Stimulated activated CD8-positive, alpha-beta memory T cell treated with anti-CD3 and anti-CD28 coated beads, Interleukin-4, amount 100 ng/mL, for 1 hour (primary cell): ENCODE measurements around the gene DLGAP1.

Experiments used
- DNase-seq, 2 donors: peaks; one replicate each; pipeline ENCODE4 v3.0.0-alpha.2; 2020; ENCODE audit warnings: low read depth in 2 of 2, low spot score in 1 of 2

Gene DLGAP1

GRCh38 chr18:3524706-3525105 is 930.4 kb downstream of the DLGAP1 start:
- DNase-seq: no peak

GRCh38 chr18:3520230-3521085 is 934.6 kb downstream of the DLGAP1 start:
- no peak for DNase-seq

GRCh38 chr18:3514312-3515216 is 940.5 kb downstream of the DLGAP1 start:
- DNase-seq: no peak

- DNase-seq: no peak
These were observed 941.6 kb downstream of the DLGAP1 start for GRCh38 chr18:3513481-3513880.

- DNase-seq: no peak
These were observed 943.1 kb downstream of the DLGAP1 start for GRCh38 chr18:3511980-3512379.

- DNase-seq: no peak
These were observed 944.2 kb downstream of the DLGAP1 start for GRCh38 chr18:3510896-3511295.

- DNase-seq: no peak
These were observed 945.1 kb downstream of the DLGAP1 start for GRCh38 chr18:3510024-3510423.

GRCh38 chr18:3508576-3509549 is 946.2 kb downstream of the DLGAP1 start:
- no peak for DNase-seq

- no peak for DNase-seq
These were observed 950.5 kb downstream of the DLGAP1 start for GRCh38 chr18:3504637-3505036.

GRCh38 chr18:3502650-3503049 is 952.5 kb downstream of the DLGAP1 start:
- no peak for DNase-seq

GRCh38 chr18:3500016-3500415 is 955.1 kb downstream of the DLGAP1 start:
- no peak for DNase-seq

GRCh38 chr18:3499501-3499900 is 955.6 kb downstream of the DLGAP1 start:
- no peak for DNase-seq

- DNase-seq: no peak
These were observed 956.2 kb downstream of the DLGAP1 start for GRCh38 chr18:3498698-3499471.

GRCh38 chr18:3495691-3496430 is 959.2 kb downstream of the DLGAP1 start:
- no peak for DNase-seq

GRCh38 chr18:3494569-3494968 is 960.5 kb downstream of the DLGAP1 start:
- no peak for DNase-seq

- no peak for DNase-seq
These were observed 960.9 kb downstream of the DLGAP1 start for GRCh38 chr18:3494245-3494526.

- no peak for DNase-seq
These were observed 961.4 kb downstream of the DLGAP1 start for GRCh38 chr18:3493501-3494244.

- no peak for DNase-seq
These were observed 962.4 kb downstream of the DLGAP1 start for GRCh38 chr18:3492721-3493120.

- DNase-seq: no peak
These were observed 963.0 kb downstream of the DLGAP1 start for GRCh38 chr18:3491981-3492555.
